Stimulated activated memory B cell treated with anti-CD40 and anti-IgM and Interleukin-4, amounts not matched to agents 10 μg/mL and 1 μg/mL and 100 μg/mL, for 72 hours (primary cell): ENCODE data around the gene KCNJ14.
A peak's percentile ranks its signal among the peaks of the same experiment; 100 is the strongest.
"Not testable (repeated sequence)": the region's sequence is repeated elsewhere in the genome, so short reads cannot be mapped to it uniquely, and the experiment has no call there.

Source experiments
- ATAC-seq: fragments of 150-1000 bp; cut with Tn5 transposase; 2 replicates; pipeline ENCODE4 v1.10.0; 2021
- H3K27ac Mint-ChIP-seq: one replicate; pipeline ENCODE4 v1.8.0; 2022; ENCODE audit warnings: mild to moderate bottlenecking, mixed read lengths
- H3K27me3 Mint-ChIP-seq: one replicate; pipeline ENCODE4 v1.8.0; 2022; ENCODE audit warnings: mixed read lengths
- H3K36me3 Mint-ChIP-seq: one replicate; pipeline ENCODE4 v1.8.0; 2022; ENCODE audit warnings: mixed read lengths
- H3K4me1 Mint-ChIP-seq: one replicate; pipeline ENCODE4 v1.8.0; 2022; ENCODE audit warnings: mixed read lengths
- H3K4me3 Mint-ChIP-seq: one replicate; pipeline ENCODE4 v1.8.0; 2022; ENCODE audit warnings: mild to moderate bottlenecking, moderate library complexity, mixed read lengths
- H3K9me3 Mint-ChIP-seq: one replicate; pipeline ENCODE4 v1.8.0; 2022; ENCODE audit warnings: mixed read lengths

Gene KCNJ14

GRCh38 chr19:48475369-48476068 lies 20.1 kb downstream of the KCNJ14 start:
- no peak overlapping the region for H3K4me3 Mint-ChIP-seq
- no peaks in the 10 kb centered on the region for H3K9me3 Mint-ChIP-seq
- H3K36me3 Mint-ChIP-seq: peaks cover 71% of the 10 kb centered on the region
- no peak for ATAC-seq
- H3K27ac Mint-ChIP-seq: no peak overlapping the region
- no peaks in the 10 kb centered on the region for H3K27me3 Mint-ChIP-seq
- peaks cover 25% of the 10 kb centered on the region for H3K4me1 Mint-ChIP-seq

GRCh38 chr19:48476176-48476575 lies 20.8 kb downstream of the KCNJ14 start:
- H3K9me3 Mint-ChIP-seq: no peaks in the 10 kb centered on the region
- H3K27me3 Mint-ChIP-seq: no peaks in the 10 kb centered on the region
- no peak overlapping the region for H3K4me3 Mint-ChIP-seq
- H3K27ac Mint-ChIP-seq: no peak overlapping the region
- peaks cover 65% of the 10 kb centered on the region for H3K36me3 Mint-ChIP-seq
- peaks cover 25% of the 10 kb centered on the region for H3K4me1 Mint-ChIP-seq
- ATAC-seq: no peak

- H3K27ac Mint-ChIP-seq: no peak overlapping the region
Measured at GRCh38 chr19:48477067-48477685, 21.8 kb downstream of the KCNJ14 start.

GRCh38 chr19:48477698-48478338 lies 22.4 kb downstream of the KCNJ14 start:
- no peak overlapping the region for H3K4me3 Mint-ChIP-seq
- peaks cover 28% of the 10 kb centered on the region for H3K4me1 Mint-ChIP-seq
- H3K27ac Mint-ChIP-seq: no peak overlapping the region
- H3K27me3 Mint-ChIP-seq: no peaks in the 10 kb centered on the region
- no peak for ATAC-seq
- H3K36me3 Mint-ChIP-seq: peaks cover 49% of the 10 kb centered on the region
- H3K9me3 Mint-ChIP-seq: no peaks in the 10 kb centered on the region

More at GRCh38 chr19:48477067-48477685, 21.8 kb downstream of the KCNJ14 start:
- Mint-ChIP-seq H3K4me1 (peaks cover 28% of the 10 kb centered on the region), H3K36me3 (peaks cover 55% of the 10 kb centered on the region), H3K27me3 (no peaks in the 10 kb centered on the region), H3K9me3 (no peaks in the 10 kb centered on the region), H3K4me3 (no peak overlapping the region)
- no peak for ATAC-seq

GRCh38 chr19:48478339-48479256 lies 23.2 kb downstream of the KCNJ14 start:
- H3K36me3 Mint-ChIP-seq: peaks cover 41% of the 10 kb centered on the region
- H3K27me3 Mint-ChIP-seq: peaks cover 4% of the 10 kb centered on the region
- no peaks in the 10 kb centered on the region for H3K9me3 Mint-ChIP-seq
- no peak overlapping the region for H3K27ac Mint-ChIP-seq
- no peak for ATAC-seq
- peaks cover 28% of the 10 kb centered on the region for H3K4me1 Mint-ChIP-seq
- H3K4me3 Mint-ChIP-seq: no peak overlapping the region

GRCh38 chr19:48479686-48480085 lies 24.3 kb downstream of the KCNJ14 start:
- Mint-ChIP-seq H3K27me3 (peaks cover 14% of the 10 kb centered on the region), H3K27ac (no peak overlapping the region), H3K4me3 (peak overlapping the region; percentile 89), H3K4me1 (peaks cover 22% of the 10 kb centered on the region), H3K36me3 (peaks cover 33% of the 10 kb centered on the region), H3K9me3 (no peaks in the 10 kb centered on the region)
- ATAC-seq: no peak

- Mint-ChIP-seq H3K27me3 (peaks cover 14% of the 10 kb centered on the region), H3K36me3 (peaks cover 28% of the 10 kb centered on the region), H3K9me3 (no peaks in the 10 kb centered on the region), H3K4me3 (peak overlapping the region; percentile 89), H3K27ac (peak overlapping the region; percentile 85), H3K4me1 (peaks cover 22% of the 10 kb centered on the region)
- peak; percentile 52 for ATAC-seq
Measured at GRCh38 chr19:48480183-48480557, 24.8 kb downstream of the KCNJ14 start.

GRCh38 chr19:48480558-48481500 lies 25.5 kb downstream of the KCNJ14 start:
- peak overlapping the region; percentile 89 for H3K4me3 Mint-ChIP-seq
- peaks cover 14% of the 10 kb centered on the region for H3K27me3 Mint-ChIP-seq
- ATAC-seq: peak; percentile 76
- peaks cover 22% of the 10 kb centered on the region for H3K4me1 Mint-ChIP-seq
- peak overlapping the region; percentile 85 for H3K27ac Mint-ChIP-seq
- no peaks in the 10 kb centered on the region for H3K9me3 Mint-ChIP-seq
- peaks cover 21% of the 10 kb centered on the region for H3K36me3 Mint-ChIP-seq

- H3K36me3 Mint-ChIP-seq: peaks cover 16% of the 10 kb centered on the region
- H3K4me1 Mint-ChIP-seq: peaks cover 22% of the 10 kb centered on the region
- no peak overlapping the region for H3K4me3 Mint-ChIP-seq
- H3K27ac Mint-ChIP-seq: no peak overlapping the region
- no peaks in the 10 kb centered on the region for H3K9me3 Mint-ChIP-seq
- no peak for ATAC-seq
- peaks cover 14% of the 10 kb centered on the region for H3K27me3 Mint-ChIP-seq
Measured at GRCh38 chr19:48481846-48482639, 26.7 kb downstream of the KCNJ14 start.

GRCh38 chr19:48483301-48483700 lies 27.9 kb downstream of the KCNJ14 start:
- Mint-ChIP-seq H3K4me1 (peaks cover 22% of the 10 kb centered on the region), H3K27me3 (peaks cover 20% of the 10 kb centered on the region), H3K36me3 (peaks cover 10% of the 10 kb centered on the region), H3K27ac (peak overlapping the region; percentile 0), H3K4me3 (no peak overlapping the region), H3K9me3 (no peaks in the 10 kb centered on the region)
- no peak for ATAC-seq

- Mint-ChIP-seq H3K4me3 (no peak overlapping the region), H3K27ac (no peak overlapping the region)
Measured at GRCh38 chr19:48484247-48484893, 29.0 kb downstream of the KCNJ14 start.

GRCh38 chr19:48484931-48485612 lies 29.7 kb downstream of the KCNJ14 start:
- no peak for ATAC-seq
- peaks cover 21% of the 10 kb centered on the region for H3K4me1 Mint-ChIP-seq
- H3K4me3 Mint-ChIP-seq: no peak overlapping the region
- H3K27ac Mint-ChIP-seq: no peak overlapping the region
- peaks cover 25% of the 10 kb centered on the region for H3K27me3 Mint-ChIP-seq
- no peaks in the 10 kb centered on the region for H3K9me3 Mint-ChIP-seq
- H3K36me3 Mint-ChIP-seq: no peaks in the 10 kb centered on the region

More at GRCh38 chr19:48484247-48484893, 29.0 kb downstream of the KCNJ14 start:
- Mint-ChIP-seq H3K36me3 (peaks cover 4% of the 10 kb centered on the region), H3K9me3 (no peaks in the 10 kb centered on the region), H3K27me3 (peaks cover 25% of the 10 kb centered on the region), H3K4me1 (peaks cover 22% of the 10 kb centered on the region)
- no peak for ATAC-seq

- H3K27ac Mint-ChIP-seq, ATAC-seq, H3K9me3 Mint-ChIP-seq, H3K4me3 Mint-ChIP-seq, H3K36me3 Mint-ChIP-seq: not testable (repeated sequence)
- peaks cover 38% of the 10 kb centered on the region for H3K27me3 Mint-ChIP-seq
- peaks cover 18% of the 10 kb centered on the region for H3K4me1 Mint-ChIP-seq
Measured at GRCh38 chr19:48486706-48487105, 31.3 kb downstream of the KCNJ14 start.
